Tibial nerve (tissue), 4 donors: ENCODE data around the gene CDH4.

Source experiments
- CTCF ChIP-seq, 5 experiments: fragments of 200-600 bp in 3 of 5; fragments of 450-650 bp in 2 of 5; sonication (generic) in 3 of 5; IDR thresholded peaks; one replicate each; pipeline ENCODE4 v1.5.1; 2016 to 2019; ENCODE audit warnings: antibody characterized with exemption in 5 of 5, mild to moderate bottlenecking in 3 of 5, moderate library complexity in 2 of 5
- EP300 ChIP-seq, 2 donors: sonication (generic); formaldehyde crosslinking; IDR thresholded peaks; one replicate each; pipeline ENCODE4 v1.6.1; 2017; ENCODE audit warnings: antibody characterized with exemption in 2 of 2, mild to moderate bottlenecking in 1 of 2
- POLR2A ChIP-seq, 2 donors: fragments of 450-650 bp; IDR thresholded peaks; one replicate each; pipeline ENCODE4 v1.6.1; 2017; ENCODE audit warnings: antibody characterized with exemption in 2 of 2, mild to moderate bottlenecking in 2 of 2, moderate library complexity in 2 of 2

- TF ChIP-seq CTCF (IDR thresholded peaks at IDR 0.05) (no peak), POLR2A (IDR thresholded peaks at IDR 0.05) (no peak), EP300 (IDR thresholded peaks at IDR 0.05) (no peak)
These were observed 383.8 kb downstream of the CDH4 start for GRCh38 chr20:61635721-61636455.
